PC-3 (cell line): Measurements from ENCODE around the gene GPR32. TPM values are rescaled to one million over a fixed set of nuclear protein-coding genes. Genes with fewer than 3 reads are reported as not detected.
"Not testable (repeated sequence)": the region's sequence is repeated elsewhere in the genome, so short reads cannot be mapped to it uniquely, and the experiment has no call there.

Experiments
- ATAC-seq: fragments of 200-7000 bp; cut with Tn5 transposase; 2 replicates; pipeline ENCODE4 v1.9.1; 2020; ENCODE audit warnings: mild to moderate bottlenecking, moderate library complexity
- BruUV-seq: library from RNA; stranded (reverse); fragments of 400-500 nt; replicated peaks from 2 replicates; lab custom pipeline; 2021; lab: Mats Ljungman, UMichigan
- CTCF ChIA-PET: fragments of 300-600 bp; sonication (Branson Sonifier 250); formaldehyde crosslinking; loops from one replicate; lab custom pipeline; 2022; ENCODE audit warnings: antibody characterized with exemption; lab: Charles Lee
- POLR2A ChIA-PET: fragments of 300-600 bp; sonication (Branson Sonifier 250); formaldehyde crosslinking; loops from one replicate; lab custom pipeline; 2022; ENCODE audit warnings: antibody characterized with exemption; ENCODE audit not compliant: unreplicated experiment; lab: Charles Lee
- DNase-seq: peaks from one replicate; pipeline ENCODE4 v3.0.0-alpha.2; 2015
- H2AFZ ChIP-seq: fragments of 300-600 bp; sonication (generic); 2 replicates; pipeline ENCODE4 v1.6.0; 2016; ENCODE audit warnings: antibody characterized with exemption, low read length
- H3F3A ChIP-seq: fragments of 300-600 bp; sonication (generic); one replicate; pipeline ENCODE4 v1.6.0; 2017; ENCODE audit warnings: antibody characterized with exemption, low read length, control low read depth, mild to moderate bottlenecking; ENCODE audit not compliant: unreplicated experiment
- H3K27ac ChIP-seq: fragments of 300-600 bp; sonication (generic); 2 replicates; pipeline ENCODE4 v1.5.1; 2016; ENCODE audit warnings: mild to moderate bottlenecking, low read length
- H3K27me3 ChIP-seq: fragments of 300-600 bp; sonication (generic); 2 replicates; pipeline ENCODE4 v1.6.1; 2016; ENCODE audit warnings: low read length, mixed read lengths
- H3K36me3 ChIP-seq: fragments of 300-600 bp; sonication (generic); 2 replicates; pipeline ENCODE4 v1.6.1; 2016; ENCODE audit warnings: low read depth, mixed run types, low read length, mixed read lengths
- H3K4me1 ChIP-seq: fragments of 300-600 bp; sonication (generic); 2 replicates; pipeline ENCODE4 v1.5.1; 2016; ENCODE audit warnings: low read length; ENCODE audit not compliant: insufficient read depth
- H3K4me2 ChIP-seq: fragments of 300-600 bp; sonication (generic); 2 replicates; pipeline ENCODE4 v1.6.0; 2016; ENCODE audit warnings: low read length
- H3K4me3 ChIP-seq: fragments of 300-600 bp; sonication (generic); 2 replicates; pipeline ENCODE4 v1.5.1; 2016; ENCODE audit warnings: mild to moderate bottlenecking, low read length, mixed read lengths
- H3K79me2 ChIP-seq: fragments of 300-600 bp; sonication (generic); 2 replicates; pipeline ENCODE4 v1.6.1; 2017; ENCODE audit warnings: low read length, mixed read lengths
- H3K9ac ChIP-seq: fragments of 300-600 bp; sonication (generic); 2 replicates; pipeline ENCODE4 v1.6.0; 2016; ENCODE audit warnings: mild to moderate bottlenecking, low read length
- H3K9me2 ChIP-seq: fragments of 300-600 bp; sonication (generic); replicated peaks from 2 replicates; pipeline ENCODE4 v1.6.1; 2016; ENCODE audit warnings: mixed run types, low read length, mixed read lengths
- H3K9me3 ChIP-seq: fragments of 300-600 bp; sonication (generic); 2 replicates; pipeline ENCODE4 v1.6.1; 2016; ENCODE audit warnings: low read length, mixed read lengths
- H4K20me1 ChIP-seq: fragments of 300-600 bp; sonication (generic); 2 replicates; pipeline ENCODE4 v1.6.1; 2016; ENCODE audit warnings: low read length, mixed read lengths
- CTCF ChIP-seq: fragments of 300-600 bp; sonication (generic); conservative IDR thresholded peaks from 2 replicates; pipeline ENCODE4 v1.5.1; 2017; ENCODE audit warnings: antibody characterized with exemption, low read depth, mild to moderate bottlenecking, low read length
- EZH2 ChIP-seq: fragments of 300-600 bp; sonication (generic); IDR thresholded peaks from one replicate; pipeline ENCODE4 v1.6.1; 2017; ENCODE audit warnings: antibody characterized with exemption, mild to moderate bottlenecking, low read length; ENCODE audit not compliant: unreplicated experiment
- EZH2phosphoT487 ChIP-seq: fragments of 300-600 bp; sonication (generic); IDR thresholded peaks from 2 replicates; pipeline ENCODE4 v1.6.1; 2018; ENCODE audit warnings: mild to moderate bottlenecking, antibody characterized with exemption, low read length, borderline replicate concordance
- intact Hi-C: fragments of 100-400 bp; cut with micrococcal nuclease; formaldehyde crosslinking; loops from 2 replicates; pipeline ENCODE4 v1.9.0; 2023
- total RNA-seq: library from RNA; depleted of rRNA; stranded (reverse); fragments of >200 nt; gene quantifications from 2 replicates; pipeline ENCODE4 v1.2.3, GENCODE V29; 2014

GPR32 gene
- total RNA-seq, 1 experiment from 2014 or later, result not detected

GRCh38 chr19:50749490-50749889, 20.8 kb upstream of the GPR32 start:
- no peaks in the 10 kb centered on the region for H3K9me2 ChIP-seq
- DNase-seq (no peak), ATAC-seq (no peak)
- CTCF ChIA-PET, result no interaction called here
- peaks cover 27% of the 10 kb centered on the region for H3K27me3 ChIP-seq
- no peaks in the 10 kb centered on the region for H3F3A ChIP-seq
- H3K36me3 ChIP-seq, result no peaks in the 10 kb centered on the region
- TF ChIP-seq EZH2phosphoT487 (no peak), EZH2 (no peak)
- H3K9ac ChIP-seq, result no peak overlapping the region
- H3K4me1 ChIP-seq, result no peaks in the 10 kb centered on the region
- no peak overlapping the region for H2AFZ ChIP-seq
- H3K9me3 ChIP-seq, result no peaks in the 10 kb centered on the region
- H3K4me3 ChIP-seq, result no peak overlapping the region
- POLR2A ChIA-PET, result no interaction called here
- no peak overlapping the region for H3K4me2 ChIP-seq
- intact Hi-C loops, result no loop called here
- no peaks in the 10 kb centered on the region for H4K20me1 ChIP-seq
- no peak overlapping the region for H3K27ac ChIP-seq
- BruUV-seq, result no TSS peak
- H3K79me2 ChIP-seq, result no peaks in the 10 kb centered on the region

- CTCF ChIA-PET, result no interaction called here
Observed at GRCh38 chr19:50750010-50750409, 20.3 kb upstream of the GPR32 start.

GRCh38 chr19:50753879-50754278, 16.4 kb upstream of the GPR32 start:
- Histone ChIP-seq H3K4me3 (no peak overlapping the region), H2AFZ (no peak overlapping the region), H3K27me3 (peaks cover 38% of the 10 kb centered on the region), H3F3A (no peaks in the 10 kb centered on the region), H3K9ac (no peak overlapping the region), H3K4me1 (no peaks in the 10 kb centered on the region), H3K4me2 (no peak overlapping the region), H3K27ac (no peak overlapping the region), H4K20me1 (no peaks in the 10 kb centered on the region), H3K36me3 (no peaks in the 10 kb centered on the region), H3K9me2 (no peaks in the 10 kb centered on the region), H3K79me2 (no peaks in the 10 kb centered on the region), H3K9me3 (no peaks in the 10 kb centered on the region)
- no TSS peak for BruUV-seq
- ChIA-PET POLR2A (no interaction called here), CTCF (no interaction called here)
- no peak for TF ChIP-seq EZH2
- TF ChIP-seq CTCF, result no peak
- no peak for TF ChIP-seq EZH2phosphoT487
- intact Hi-C loops, result no loop called here
- ATAC-seq, result no peak
- DNase-seq, result no peak

More at GRCh38 chr19:50750010-50750409, 20.3 kb upstream of the GPR32 start:
- no peak overlapping the region for H3K4me2 ChIP-seq
- H4K20me1 ChIP-seq, result no peaks in the 10 kb centered on the region
- no peaks in the 10 kb centered on the region for H3K4me1 ChIP-seq
- no peaks in the 10 kb centered on the region for H3K9me3 ChIP-seq
- intact Hi-C loops, result no loop called here
- no peaks in the 10 kb centered on the region for H3K9me2 ChIP-seq
- POLR2A ChIA-PET, result no interaction called here
- no peak overlapping the region for H3K4me3 ChIP-seq
- no peaks in the 10 kb centered on the region for H3K36me3 ChIP-seq
- no peak overlapping the region for H3K27ac ChIP-seq
- TF ChIP-seq CTCF (no peak), EZH2 (no peak), EZH2phosphoT487 (no peak)
- no TSS peak for BruUV-seq
- no peaks in the 10 kb centered on the region for H3F3A ChIP-seq
- H2AFZ ChIP-seq, result no peak overlapping the region
- ATAC-seq (no peak), DNase-seq (no peak)
- peaks cover 33% of the 10 kb centered on the region for H3K27me3 ChIP-seq
- H3K79me2 ChIP-seq, result no peaks in the 10 kb centered on the region
- no peak overlapping the region for H3K9ac ChIP-seq

GRCh38 chr19:50756244-50756643, 14.0 kb upstream of the GPR32 start:
- peaks cover 34% of the 10 kb centered on the region for H3K27me3 ChIP-seq
- POLR2A ChIA-PET, H3F3A ChIP-seq, CTCF ChIA-PET, H3K36me3 ChIP-seq, intact Hi-C loops, H3K4me1 ChIP-seq, H3K79me2 ChIP-seq, H4K20me1 ChIP-seq, H3K27ac ChIP-seq, H3K9ac ChIP-seq, H3K9me3 ChIP-seq, H3K9me2 ChIP-seq, H2AFZ ChIP-seq, H3K4me3 ChIP-seq, ATAC-seq, BruUV-seq, DNase-seq, H3K4me2 ChIP-seq: not testable (repeated sequence)

- H3K79me2 ChIP-seq, H3K9me3 ChIP-seq, BruUV-seq, DNase-seq, ATAC-seq, POLR2A ChIA-PET, H2AFZ ChIP-seq, H3K4me1 ChIP-seq, H3K9me2 ChIP-seq, H3K4me2 ChIP-seq, H4K20me1 ChIP-seq, H3K4me3 ChIP-seq, H3F3A ChIP-seq, H3K27ac ChIP-seq, intact Hi-C loops, CTCF ChIA-PET, H3K9ac ChIP-seq, H3K36me3 ChIP-seq: not testable (repeated sequence)
- peaks cover 25% of the 10 kb centered on the region for H3K27me3 ChIP-seq
Observed at GRCh38 chr19:50757624-50758023, 12.6 kb upstream of the GPR32 start.
